DND-41 (cell line): ENCODE measurements around the gene SEMA3E.

Experiments used
- CTCF ChIP-seq: IDR thresholded peaks from 2 replicates; pipeline ENCODE4 v1.5.1; 2012; ENCODE audit warnings: borderline replicate concordance, low read length, moderate library complexity, mild to moderate bottlenecking; ENCODE audit not compliant: poor library complexity, severe bottlenecking; ENCODE audit errors: extremely low read depth
- EZH2 ChIP-seq: IDR thresholded peaks from 3 replicates; pipeline ENCODE4 v1.6.1; 2012; ENCODE audit warnings: borderline replicate concordance, low read depth, mild to moderate bottlenecking, moderate library complexity, low read length, inconsistent platforms; ENCODE audit not compliant: severe bottlenecking

GRCh38 chr7:83652481-83652880, 3.5 kb upstream of the SEMA3E start:
- TF ChIP-seq CTCF, result no peak
- TF ChIP-seq EZH2, result no peak
